Measurements from ENCODE around the gene ANKRD31. TPM values are rescaled to one million over a fixed set of nuclear protein-coding genes. Genes with fewer than 3 reads are reported as not detected.

The ANKRD31 gene
- total RNA-seq, 2 experiments from 2014 or later, result 0.13 TPM; not detected in 1

Small RNAs within 50 kb of the gene (small RNA-seq; reads per million reads assigned to genes)
- not detected for gene SUMO2P5

Other genes starting within 250 kb of the ANKRD31 start
- gene GCNT4, start 184.3 kb downstream of the ANKRD31 start, total RNA-seq (2014; rRNA removed; shearing (Covaris generic)), result not detected in 2 replicates
- gene GCNT4, start 184.3 kb downstream of the ANKRD31 start, total RNA-seq (2022), result not detected in 2 replicates
- gene HMGCR, start 100.3 kb upstream of the ANKRD31 start, total RNA-seq (2014; rRNA removed; shearing (Covaris generic)), result 42.6 and 58.6 TPM in 2 replicates
- 93.3 and 124 TPM in 2 replicates for gene HMGCR, start 100.3 kb upstream of the ANKRD31 start, total RNA-seq (2022)